A673 (cell line): ENCODE data around the gene FAM83F.

Source experiments
- CTCF ChIP-seq: fragments of 300-800, 200-600 bp; sonication (generic); conservative IDR thresholded peaks from 2 replicates; pipeline ENCODE4 v1.5.1; 2017; ENCODE audit warnings: low read depth, mild to moderate bottlenecking, antibody characterized with exemption, low read length, moderate library complexity, mixed read lengths
- EZH2 ChIP-seq: fragments of 200-600 bp; sonication (generic); IDR thresholded peaks from 2 replicates; pipeline ENCODE4 v1.6.1; 2017; ENCODE audit warnings: borderline replicate concordance, low read depth, mild to moderate bottlenecking, mixed read lengths, antibody characterized with exemption, low read length; ENCODE audit not compliant: poor library complexity, severe bottlenecking

- TF ChIP-seq CTCF (no peak), EZH2 (no peak)
Measured at GRCh38 chr22:40015358-40015976, 20.7 kb downstream of the FAM83F start.
